ENCODE data around the gene SSX2IP.

The SSX2IP gene

GRCh38 chr1:84720221-84720780, 30.0 kb upstream of the SSX2IP start:
- TF ChIP-seq CTCF (IDR thresholded peaks at IDR 0.05; ENCODE audit: low read depth, low read length), result no peak
- DNase-seq (ENCODE audit: extremely low read depth, low read depth), result no peak

- TF ChIP-seq CTCF (IDR thresholded peaks at IDR 0.05; ENCODE audit: low read depth, low read length), result no peak
- no peak for DNase-seq (ENCODE audit: extremely low read depth, low read depth)
Observed at GRCh38 chr1:84719543-84720217, 29.4 kb upstream of the SSX2IP start.

GRCh38 chr1:84715342-84716019, 25.2 kb upstream of the SSX2IP start:
- DNase-seq (ENCODE audit: extremely low read depth, low read depth), result no peak
- TF ChIP-seq CTCF (IDR thresholded peaks at IDR 0.05; ENCODE audit: low read depth, low read length), result no peak

- DNase-seq (ENCODE audit: extremely low read depth, low read depth), result no peak
Observed at GRCh38 chr1:84712276-84712874, 22.1 kb upstream of the SSX2IP start.

GRCh38 chr1:84711869-84712268, 21.6 kb upstream of the SSX2IP start:
- DNase-seq (ENCODE audit: extremely low read depth, low read depth), result no peak
- TF ChIP-seq CTCF (IDR thresholded peaks at IDR 0.05; ENCODE audit: low read depth, low read length), result no peak

More at GRCh38 chr1:84712276-84712874, 22.1 kb upstream of the SSX2IP start:
- TF ChIP-seq CTCF (IDR thresholded peaks at IDR 0.05; ENCODE audit: low read depth, low read length), result no peak

GRCh38 chr1:84711121-84711520, 20.9 kb upstream of the SSX2IP start:
- DNase-seq (ENCODE audit: extremely low read depth, low read depth), result no peak
- TF ChIP-seq CTCF (IDR thresholded peaks at IDR 0.05; ENCODE audit: low read depth, low read length), result no peak

GRCh38 chr1:84709131-84709530, 18.9 kb upstream of the SSX2IP start:
- DNase-seq (ENCODE audit: extremely low read depth, low read depth), result no peak
- no peak for TF ChIP-seq CTCF (IDR thresholded peaks at IDR 0.05; ENCODE audit: low read depth, low read length)

Data from AG09319 (cell line).